Pancreas (tissue), 10 donors: ENCODE data around the gene PRSS48. TPM values are rescaled to one million over a fixed set of nuclear protein-coding genes. Genes with fewer than 3 reads are reported as not detected.

Experiments
- ATAC-seq, 4 donors: fragments of 200-7000 bp; cut with Tn5 transposase; one replicate each; pipeline versions ENCODE4 v1.8.0 to v1.9.1; 2020; ENCODE audit warnings: mild to moderate bottlenecking in 4 of 4, moderate library complexity in 4 of 4
- DNase-seq, 6 donors: peaks; one replicate each; pipeline ENCODE4 v3.0.0-alpha.2; 2020
- FAIRE-seq: peaks from 2 replicates; lab custom pipeline; 2012; peaks lifted over from hg19 to GRCh38; lab: Jason Lieb, UNC
- H3K27ac ChIP-seq, 4 donors: fragments of 200-600 bp; sonication (generic); 1 replicate in 3 of 4; 2 replicates in 1 of 4; pipeline versions ENCODE4 v1.5.0 to v1.8.0; 2020
- H3K27me3 ChIP-seq, 4 donors: fragments of 200-600 bp; one replicate each; pipeline ENCODE4 v1.8.0; 2021
- H3K36me3 ChIP-seq, 3 donors: fragments of 200-600 bp; sonication (generic) in 1 of 3; one replicate each; pipeline versions ENCODE4 v1.5.0 to v1.8.0; 2020 to 2021
- H3K4me1 ChIP-seq, 3 donors: fragments of 200-600 bp; one replicate each; pipeline ENCODE4 v1.8.0; 2021
- H3K4me3 ChIP-seq, 4 donors: fragments of 200-600 bp; sonication (generic) in 2 of 4; one replicate each; pipeline versions ENCODE4 v1.5.0 to v1.8.0; 2020 to 2021
- H3K9me3 ChIP-seq, 4 donors: fragments of 200-600 bp; one replicate each; pipeline ENCODE4 v1.8.0; 2021
- WGBS, 2 donors: extraction: QIAGEN DNeasy Blood & Tissue Kit; methylation state at CpG; one replicate each; pipeline ENCODE4 v1.1.7; 2013; 5-methylcytosine and 5-hydroxymethylcytosine counted together
- intact Hi-C, 3 donors: fragments of 100-400 bp; cut with DNase I; formaldehyde crosslinking; loops; one replicate each; pipeline versions ENCODE4 v1.11.1 to v1.14.2; 2022
- polyA plus RNA-seq, 2 donors: library from polyadenylated mRNA; stranded (reverse); fragments of 200-250 nt; gene quantifications; one replicate each; pipeline ENCODE4 v1.2.3, GENCODE V29; 2013
- total RNA-seq, 6 donors: library from RNA; stranded (reverse); fragmentation: NEBNext Ultra II Directional in 4 of 6; extraction: Animal tissue kit (Norgen Biotek cat#: 25700) in 4 of 6; gene quantifications; one replicate each; pipeline versions ENCODE4 v1.2.1 to v1.2.4, GENCODE V29; 2021 to 2023
- TF ChIP-seq, protein P1 (sequence below), 4 donors: fragments of 200-600 bp; sonication (generic) in 3 of 4; IDR thresholded peaks; one replicate each; pipeline versions ENCODE4 v1.5.0 to v1.8.0; 2021; ENCODE audit warnings: antibody characterized with exemption in 4 of 4
- donor health status: healthy with polysubstance abuse.
- donor health status: DM: no; HTN: no; CAD: no; lungs with moderate emphysema.
- donor health status: DM: no; HTN: no; CAD: no.
- donor health status: control.
- donor health status: control.
- donor health status: Bipolar disorder and iron deficiency.
- donor health status: DM: yes; HTN: yes; CAD: no.
- donor health status: DM: no; HTN: no; CAD: no.
- donor health status: DM: no; HTN: no; CAD: no.
- donor health status: DM: yes; HTN: yes; CAD: no.

The PRSS48 gene
- total and polyA plus RNA-seq, 8 donors = not detected

DNA sequence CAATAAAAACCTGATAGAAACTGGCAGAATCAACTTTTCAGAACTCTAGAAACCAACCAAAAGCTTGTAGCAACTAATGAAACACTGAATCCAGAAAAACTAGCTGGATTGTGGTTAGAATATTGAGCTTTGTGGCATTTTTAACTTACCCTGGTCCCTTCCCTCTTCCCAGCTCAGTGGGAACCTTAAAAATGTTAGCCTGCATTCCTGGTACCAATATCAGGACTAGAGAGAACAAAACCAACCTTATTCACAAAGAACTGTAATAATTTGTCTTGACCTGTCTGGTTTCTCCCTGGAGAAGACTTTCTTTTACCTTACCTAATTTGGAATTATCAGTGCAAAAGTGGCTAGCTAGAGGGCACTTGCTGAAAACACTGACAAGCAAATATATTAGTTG lies 27.3 kb downstream of the PRSS48 start:
- DNase-seq (no peak), FAIRE-seq (no peak), ATAC-seq (no peak)
- intact Hi-C loops = no loop called here
- no peaks in the 10 kb centered on the region for H3K9me3 ChIP-seq
- TF ChIP-seq, protein P1, sequence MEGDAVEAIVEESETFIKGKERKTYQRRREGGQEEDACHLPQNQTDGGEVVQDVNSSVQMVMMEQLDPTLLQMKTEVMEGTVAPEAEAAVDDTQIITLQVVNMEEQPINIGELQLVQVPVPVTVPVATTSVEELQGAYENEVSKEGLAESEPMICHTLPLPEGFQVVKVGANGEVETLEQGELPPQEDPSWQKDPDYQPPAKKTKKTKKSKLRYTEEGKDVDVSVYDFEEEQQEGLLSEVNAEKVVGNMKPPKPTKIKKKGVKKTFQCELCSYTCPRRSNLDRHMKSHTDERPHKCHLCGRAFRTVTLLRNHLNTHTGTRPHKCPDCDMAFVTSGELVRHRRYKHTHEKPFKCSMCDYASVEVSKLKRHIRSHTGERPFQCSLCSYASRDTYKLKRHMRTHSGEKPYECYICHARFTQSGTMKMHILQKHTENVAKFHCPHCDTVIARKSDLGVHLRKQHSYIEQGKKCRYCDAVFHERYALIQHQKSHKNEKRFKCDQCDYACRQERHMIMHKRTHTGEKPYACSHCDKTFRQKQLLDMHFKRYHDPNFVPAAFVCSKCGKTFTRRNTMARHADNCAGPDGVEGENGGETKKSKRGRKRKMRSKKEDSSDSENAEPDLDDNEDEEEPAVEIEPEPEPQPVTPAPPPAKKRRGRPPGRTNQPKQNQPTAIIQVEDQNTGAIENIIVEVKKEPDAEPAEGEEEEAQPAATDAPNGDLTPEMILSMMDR (IDR thresholded peaks at IDR 0.05) = no peak
- no peak overlapping the region for H3K4me3 ChIP-seq
- H3K4me1 ChIP-seq = peaks cover 0 to 7% (median 0%) of the 10 kb centered on the region in 3 donors
- no peaks in the 10 kb centered on the region for H3K36me3 ChIP-seq
- no peaks in the 10 kb centered on the region for H3K27me3 ChIP-seq
- H3K27ac ChIP-seq = no peak overlapping the region

DNA sequence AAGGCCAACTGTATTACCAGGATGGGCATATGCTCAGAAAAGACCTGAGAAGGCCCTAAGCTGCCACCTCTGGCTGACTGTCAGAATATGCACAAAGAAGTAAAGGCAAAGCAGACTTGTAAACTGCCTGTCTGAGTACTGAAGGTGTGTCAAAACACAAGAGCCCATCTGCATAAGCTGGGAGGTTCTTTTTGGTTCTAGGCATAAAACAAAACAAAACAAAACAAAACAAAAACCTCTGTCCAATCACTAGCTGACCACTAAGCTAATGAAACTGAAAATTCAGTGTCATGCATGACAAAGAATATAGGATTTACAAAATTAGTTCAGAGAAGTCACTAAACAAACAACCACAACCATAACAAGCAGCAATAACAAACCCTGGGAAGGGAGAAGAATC lies 27.8 kb downstream of the PRSS48 start:
- TF ChIP-seq, protein P1 (IDR thresholded peaks at IDR 0.05) = no peak
- peaks cover 0 to 7% (median 0%) of the 10 kb centered on the region in 3 donors for H3K4me1 ChIP-seq
- intact Hi-C loops = no loop called here
- no peaks in the 10 kb centered on the region for H3K36me3 ChIP-seq
- no peak overlapping the region for H3K27ac ChIP-seq
- no peaks in the 10 kb centered on the region for H3K9me3 ChIP-seq
- FAIRE-seq = no peak
- peak in 2 of 4 donors; percentile 56 to 66 for ATAC-seq
- no peaks in the 10 kb centered on the region for H3K27me3 ChIP-seq
- no peak for DNase-seq
- no peak overlapping the region for H3K4me3 ChIP-seq

DNA sequence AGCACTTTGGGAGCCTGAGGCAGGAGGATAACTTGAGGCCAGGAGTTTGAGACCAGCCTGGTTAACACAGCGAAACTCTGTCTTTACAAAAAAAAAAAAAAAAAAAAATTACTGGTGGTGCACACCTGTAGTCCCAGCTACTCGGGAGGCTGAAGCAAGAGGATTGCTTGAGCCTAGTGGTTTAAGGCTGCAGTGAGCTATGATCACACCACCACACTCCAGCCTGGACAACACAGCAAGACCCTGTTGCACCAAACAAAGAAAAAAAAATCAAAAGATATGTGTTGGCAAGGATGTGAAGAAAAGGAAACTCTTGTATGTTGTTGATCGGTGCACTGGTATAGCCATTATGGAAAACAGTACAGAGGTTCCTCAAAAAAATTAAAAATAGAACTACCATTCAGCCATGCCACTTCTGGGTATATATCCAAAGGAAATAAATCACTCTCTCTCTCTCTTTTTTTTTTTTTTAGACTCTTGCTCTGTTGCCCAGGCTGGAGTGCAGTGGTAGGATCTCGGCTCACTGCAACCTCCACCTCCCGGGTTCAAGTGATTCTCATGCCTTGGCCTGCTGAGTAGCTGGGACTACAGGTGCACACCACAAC lies 33.3 kb downstream of the PRSS48 start:
- peaks cover 0 to 13% (median 7%) of the 10 kb centered on the region in 3 donors for H3K4me1 ChIP-seq
- TF ChIP-seq, protein P1 (IDR thresholded peaks at IDR 0.05) = no peak
- no peaks in the 10 kb centered on the region for H3K9me3 ChIP-seq
- intact Hi-C loops = no loop called here
- ATAC-seq (no peak), DNase-seq (no peak), FAIRE-seq (no peak)
- no peaks in the 10 kb centered on the region for H3K36me3 ChIP-seq
- H3K4me3 ChIP-seq = no peak overlapping the region
- H3K27me3 ChIP-seq = no peaks in the 10 kb centered on the region
- no peak overlapping the region for H3K27ac ChIP-seq
- 93 to 97% methylated on average over 5 of the region's 5 CpGs for WGBS, 2 donors

DNA sequence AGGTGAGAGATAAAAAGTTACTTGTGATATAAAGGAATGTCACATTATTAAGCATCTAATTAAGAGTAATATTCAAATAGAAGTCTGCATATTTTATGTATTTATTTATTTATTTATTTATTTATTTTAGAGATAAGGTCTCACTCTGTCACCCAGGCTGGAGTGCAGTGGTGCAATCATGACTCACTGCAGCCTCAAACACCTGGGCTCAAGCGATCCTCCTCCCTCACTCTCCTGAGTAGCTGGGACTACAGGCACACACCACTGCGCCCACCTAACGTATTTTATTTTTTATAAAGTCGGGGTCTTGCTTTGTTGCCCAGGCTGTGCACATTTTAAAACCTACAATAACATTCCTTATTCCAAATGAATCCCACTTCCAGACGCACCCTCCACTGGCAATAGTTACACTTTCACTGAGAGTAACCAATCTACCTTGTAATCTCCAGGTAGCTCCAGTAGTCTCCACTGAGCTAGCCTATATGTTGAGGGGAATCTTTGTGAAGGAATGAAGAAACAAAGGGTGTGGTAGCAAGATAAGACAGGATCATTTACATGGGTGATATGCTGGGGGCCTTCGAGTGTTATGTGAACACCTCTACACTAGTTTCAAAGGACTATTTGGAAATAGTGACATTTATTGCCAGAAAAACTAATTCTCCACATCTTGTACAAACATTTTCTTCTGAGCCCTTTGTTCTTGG lies 36.5 kb downstream of the PRSS48 start:
- H3K9me3 ChIP-seq = no peaks in the 10 kb centered on the region
- peaks cover 0 to 26% (median 18%) of the 10 kb centered on the region in 3 donors for H3K4me1 ChIP-seq
- H3K27ac ChIP-seq = peak overlapping the region in 1 of 4 donors; percentile 31
- 87 to 93% methylated on average over 6 of the region's 6 CpGs for WGBS, 2 donors
- ATAC-seq (no peak), DNase-seq (peak in 1 of 6 donors; percentile 17), FAIRE-seq (no peak)
- TF ChIP-seq, protein P1 (IDR thresholded peaks at IDR 0.05) = no peak
- intact Hi-C loops = no loop called here
- no peaks in the 10 kb centered on the region for H3K27me3 ChIP-seq
- no peaks in the 10 kb centered on the region for H3K36me3 ChIP-seq
- no peak overlapping the region for H3K4me3 ChIP-seq

DNA sequence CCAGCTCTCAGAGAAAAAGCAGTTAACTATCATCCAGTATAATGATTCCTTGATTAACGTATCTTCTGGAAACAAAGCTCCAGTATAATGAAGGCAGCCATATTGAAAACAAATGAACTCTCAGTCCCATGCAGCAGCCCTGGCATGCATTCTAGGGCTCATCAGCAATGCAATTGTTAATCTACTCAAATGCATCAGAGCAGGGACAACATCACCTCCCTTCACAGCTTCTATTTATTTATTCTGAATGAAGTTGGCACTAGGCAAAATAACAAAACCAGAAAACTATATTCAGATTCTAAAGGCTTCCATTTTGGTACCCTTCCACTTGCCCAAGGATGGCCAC lies 37.0 kb downstream of the PRSS48 start:
- FAIRE-seq (no peak), ATAC-seq (no peak)

More for the DNA sequence above, 37.0 kb downstream of the PRSS48 start:
- 65 to 76% methylated on average over 1 of the region's 1 CpG for WGBS, 2 donors
- no peaks in the 10 kb centered on the region for H3K27me3 ChIP-seq
- H3K9me3 ChIP-seq = no peaks in the 10 kb centered on the region
- peaks cover 0 to 26% (median 18%) of the 10 kb centered on the region in 3 donors for H3K4me1 ChIP-seq
- intact Hi-C loops = no loop called here
- no peak overlapping the region for H3K4me3 ChIP-seq
- peak overlapping the region in 2 of 4 donors; percentile 31 to 62 for H3K27ac ChIP-seq
- no peak for DNase-seq
- no peaks in the 10 kb centered on the region for H3K36me3 ChIP-seq
- TF ChIP-seq, protein P1 (IDR thresholded peaks at IDR 0.05) = no peak
